ENCODE measurements around the gene MGARP. TPM values are rescaled to one million over a fixed set of nuclear protein-coding genes. Genes with fewer than 3 reads are reported as not detected.

MGARP gene
- total RNA-seq, 2 donors from 2014 or later: 4.3 to 7.1 TPM

- Histone ChIP-seq H3K4me3 (no peak overlapping the region), H3K27ac (no peak overlapping the region), H3K27me3 (no peaks in the 10 kb centered on the region), H3K36me3 (no peaks in the 10 kb centered on the region), H3K9me3 (no peaks in the 10 kb centered on the region), H3K4me1 (no peaks in the 10 kb centered on the region)
- no peak for TF ChIP-seq CTCF (IDR thresholded peaks at IDR 0.05)
- DNase-seq (ENCODE audit: low spot score): no peak
These were observed 38.8 kb downstream of the MGARP start for GRCh38 chr4:139241086-139241783.

- H3K36me3 ChIP-seq: no peaks in the 10 kb centered on the region
- H3K27me3 ChIP-seq: no peaks in the 10 kb centered on the region
- H3K27ac ChIP-seq: no peak overlapping the region
- no peaks in the 10 kb centered on the region for H3K9me3 ChIP-seq
- H3K4me1 ChIP-seq: no peaks in the 10 kb centered on the region
- no peak overlapping the region for H3K4me3 ChIP-seq
- no peak for DNase-seq (ENCODE audit: low spot score)
- TF ChIP-seq CTCF (IDR thresholded peaks at IDR 0.05): no peak
These were observed 40.8 kb downstream of the MGARP start for GRCh38 chr4:139239127-139239772.

- Histone ChIP-seq H3K4me1 (no peaks in the 10 kb centered on the region), H3K4me3 (no peak overlapping the region), H3K9me3 (no peaks in the 10 kb centered on the region), H3K36me3 (no peaks in the 10 kb centered on the region), H3K27ac (no peak overlapping the region), H3K27me3 (no peaks in the 10 kb centered on the region)
- DNase-seq (ENCODE audit: low spot score): no peak
- no peak for TF ChIP-seq CTCF (IDR thresholded peaks at IDR 0.05)
These were observed 45.8 kb downstream of the MGARP start for GRCh38 chr4:139234253-139234652.

- TF ChIP-seq CTCF (IDR thresholded peaks at IDR 0.05): peak; percentile 55 to 75
- no peaks in the 10 kb centered on the region for H3K4me1 ChIP-seq
- H3K9me3 ChIP-seq: no peaks in the 10 kb centered on the region
- no peak overlapping the region for H3K27ac ChIP-seq
- no peak for DNase-seq (ENCODE audit: low spot score)
- H3K36me3 ChIP-seq: no peaks in the 10 kb centered on the region
- no peak overlapping the region for H3K4me3 ChIP-seq
- H3K27me3 ChIP-seq: no peaks in the 10 kb centered on the region
These were observed 50.4 kb downstream of the MGARP start for GRCh38 chr4:139229534-139230039.

GRCh38 chr4:139227729-139228404, 52.2 kb downstream of the MGARP start:
- Histone ChIP-seq H3K36me3 (no peaks in the 10 kb centered on the region), H3K9me3 (peaks cover 0 to 5% of the 10 kb centered on the region in 2 donors), H3K4me3 (no peak overlapping the region), H3K27me3 (no peaks in the 10 kb centered on the region), H3K4me1 (no peaks in the 10 kb centered on the region), H3K27ac (no peak overlapping the region)
- DNase-seq (ENCODE audit: low spot score): no peak
- TF ChIP-seq CTCF (IDR thresholded peaks at IDR 0.05): peak in 1 of 2 donors; percentile 35
